Suprapubic skin (tissue), 4 donors: Measurements from ENCODE around the gene TNPO2. TPM values are rescaled to one million over a fixed set of nuclear protein-coding genes. Genes with fewer than 3 reads are reported as not detected.

Source experiments
- DNase-seq, 2 donors: peaks; one replicate each; pipeline ENCODE4 v3.0.0-alpha.2; 2019; ENCODE audit warnings: low spot score in 2 of 2
- H3K27ac ChIP-seq: fragments of 200-600 bp; sonication (generic); one replicate; pipeline ENCODE4 v1.5.1; 2019
- H3K27me3 ChIP-seq: fragments of 200-600 bp; sonication (generic); one replicate; pipeline ENCODE4 v1.5.1; 2019
- H3K36me3 ChIP-seq: fragments of 200-600 bp; sonication (generic); one replicate; pipeline ENCODE4 v1.5.1; 2019
- H3K4me1 ChIP-seq: fragments of 200-600 bp; sonication (generic); one replicate; pipeline ENCODE4 v1.5.1; 2019
- H3K4me3 ChIP-seq: fragments of 200-600 bp; sonication (generic); one replicate; pipeline ENCODE4 v1.5.1; 2019; ENCODE audit warnings: mild to moderate bottlenecking
- H3K9me3 ChIP-seq: fragments of 200-600 bp; sonication (generic); one replicate; pipeline ENCODE4 v1.5.1; 2019
- CTCF ChIP-seq, 2 donors: fragments of 200-600 bp in 1 of 2; fragments of 450-650 bp in 1 of 2; sonication (generic) in 1 of 2; IDR thresholded peaks; one replicate each; pipeline ENCODE4 v1.5.1; 2016 to 2019; ENCODE audit warnings: antibody characterized with exemption in 2 of 2, mild to moderate bottlenecking in 1 of 2, moderate library complexity in 1 of 2
- EP300 ChIP-seq: sonication (generic); formaldehyde crosslinking; IDR thresholded peaks from one replicate; pipeline ENCODE4 v1.6.1; 2017; ENCODE audit warnings: antibody characterized with exemption
- POLR2A ChIP-seq, 2 donors: fragments of 450-650 bp; IDR thresholded peaks; one replicate each; pipeline ENCODE4 v1.6.1; 2017; ENCODE audit warnings: antibody characterized with exemption in 2 of 2, mild to moderate bottlenecking in 2 of 2, moderate library complexity in 2 of 2
- POLR2AphosphoS5 ChIP-seq, 3 donors: sonication (generic); formaldehyde crosslinking; IDR thresholded peaks; one replicate each; pipeline ENCODE4 v1.6.1; 2017; ENCODE audit warnings: antibody characterized with exemption in 3 of 3
- WGBS: methylation state at CpG from one replicate; pipeline ENCODE4 v1.1.5; 2018; 5-methylcytosine and 5-hydroxymethylcytosine counted together
- total RNA-seq, 4 donors: library from RNA; depleted of rRNA; stranded (reverse); fragments of >200 nt; gene quantifications; one replicate each; pipeline ENCODE4 v1.1.0, GENCODE V29; 2016

The TNPO2 gene
- total RNA-seq, 4 donors from 2014 or later, result 94.6 to 206 (median 110) TPM

- Histone ChIP-seq H3K4me3 (peak overlapping the region; percentile 91), H3K36me3 (peaks cover 34% of the 10 kb centered on the region), H3K4me1 (peaks cover 44% of the 10 kb centered on the region), H3K27ac (peak overlapping the region; percentile 96), H3K9me3 (no peaks in the 10 kb centered on the region), H3K27me3 (no peaks in the 10 kb centered on the region)
- DNase-seq, result no peak
- TF ChIP-seq EP300 (no peak), POLR2A (IDR thresholded peaks at IDR 0.05) (no peak)
- WGBS, result 35% methylated on average over 13 of the region's 26 CpGs
Observed at GRCh38 chr19:12670159-12670928, 53.4 kb downstream of the TNPO2 start.

GRCh38 chr19:12669270-12670158, 54.2 kb downstream of the TNPO2 start:
- Histone ChIP-seq H3K27ac (peak overlapping the region; percentile 96), H3K36me3 (peaks cover 33% of the 10 kb centered on the region), H3K27me3 (no peaks in the 10 kb centered on the region), H3K9me3 (no peaks in the 10 kb centered on the region), H3K4me3 (peak overlapping the region; percentile 91), H3K4me1 (peaks cover 46% of the 10 kb centered on the region)
- peak; percentile 88 to 89 for DNase-seq
- under 1% methylated on average over 38 of the region's 64 CpGs for WGBS
- TF ChIP-seq POLR2AphosphoS5 (IDR thresholded peaks at IDR 0.05) (peak in 2 of 3 donors; percentile 10 to 58), CTCF (IDR thresholded peaks at IDR 0.05) (no peak), EP300 (no peak), POLR2A (IDR thresholded peaks at IDR 0.05) (no peak)

DNA sequence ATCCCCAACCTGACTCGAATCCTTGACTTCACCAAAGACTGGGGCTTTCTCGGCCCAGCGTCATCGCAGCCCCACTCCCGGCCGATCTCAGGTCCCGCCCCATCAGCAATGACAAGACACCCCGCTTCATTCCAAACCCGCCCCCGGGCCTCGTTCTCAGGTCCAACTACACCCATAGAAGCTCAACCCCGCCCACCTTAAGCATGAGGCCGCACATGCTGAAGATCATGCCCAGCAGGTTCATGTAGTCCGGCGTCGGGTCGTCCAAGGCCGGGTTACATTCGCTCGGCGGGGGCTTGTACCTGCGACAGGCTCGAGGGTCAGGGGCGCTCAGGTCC, 54.8 kb downstream of the TNPO2 start:
- under 1% methylated on average over 13 of the region's 24 CpGs for WGBS
- Histone ChIP-seq H3K4me3 (peak overlapping the region; percentile 91), H3K9me3 (no peaks in the 10 kb centered on the region), H3K4me1 (peaks cover 46% of the 10 kb centered on the region), H3K27me3 (no peaks in the 10 kb centered on the region), H3K27ac (peak overlapping the region; percentile 96), H3K36me3 (peaks cover 33% of the 10 kb centered on the region)
- TF ChIP-seq EP300 (no peak), CTCF (IDR thresholded peaks at IDR 0.05) (no peak), POLR2A (IDR thresholded peaks at IDR 0.05) (no peak), POLR2AphosphoS5 (IDR thresholded peaks at IDR 0.05) (no peak)
- DNase-seq, result peak; percentile 87 to 89

- Histone ChIP-seq H3K36me3 (peaks cover 33% of the 10 kb centered on the region), H3K4me3 (peak overlapping the region; percentile 91), H3K4me1 (peaks cover 46% of the 10 kb centered on the region), H3K9me3 (no peaks in the 10 kb centered on the region), H3K27me3 (no peaks in the 10 kb centered on the region), H3K27ac (peak overlapping the region; percentile 96)
- TF ChIP-seq POLR2A (IDR thresholded peaks at IDR 0.05), result no peak
- TF ChIP-seq POLR2AphosphoS5 (IDR thresholded peaks at IDR 0.05), result no peak
- no peak for TF ChIP-seq EP300
- no peak for TF ChIP-seq CTCF (IDR thresholded peaks at IDR 0.05)
- DNase-seq, result no peak
- WGBS, result 73% methylated on average over 7 of the region's 8 CpGs
Observed at GRCh38 chr19:12668346-12668745, 55.4 kb downstream of the TNPO2 start.

DNA sequence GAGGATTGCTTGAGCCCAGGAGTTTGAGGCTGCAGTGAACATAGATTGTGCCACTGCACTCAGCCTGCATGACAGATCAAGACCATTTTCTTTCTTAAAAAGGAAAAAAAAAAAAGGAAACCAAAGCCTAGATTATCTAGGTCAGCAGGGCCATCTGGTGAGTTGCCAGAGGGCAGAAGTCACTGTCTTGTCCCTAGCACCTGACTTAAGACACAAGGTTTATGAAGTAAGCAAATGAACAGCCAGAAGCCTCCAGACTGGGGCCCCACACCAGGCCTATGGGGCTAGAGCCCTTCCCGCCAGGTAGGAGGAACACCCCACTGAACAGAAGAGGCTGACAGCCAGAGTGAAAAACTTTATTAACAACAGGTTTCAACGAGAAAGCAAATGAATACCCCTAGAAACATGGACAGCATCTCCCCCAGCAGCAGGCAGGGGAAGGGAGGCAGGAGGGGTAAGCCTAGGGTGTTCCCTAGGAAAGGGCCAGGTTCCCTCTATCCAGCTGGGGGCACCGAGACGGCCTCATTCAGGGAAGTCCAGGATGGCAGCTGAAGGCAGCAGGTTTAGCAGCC, 55.9 kb downstream of the TNPO2 start:
- peaks cover 35% of the 10 kb centered on the region for H3K36me3 ChIP-seq
- DNase-seq, result peak in 1 of 2 donors; percentile 52
- peak overlapping the region; percentile 91 for H3K4me3 ChIP-seq
- no peaks in the 10 kb centered on the region for H3K27me3 ChIP-seq
- WGBS, result 55% methylated on average over 4 of the region's 4 CpGs
- no peak overlapping the region for H3K27ac ChIP-seq
- peaks cover 46% of the 10 kb centered on the region for H3K4me1 ChIP-seq
- no peaks in the 10 kb centered on the region for H3K9me3 ChIP-seq
- TF ChIP-seq CTCF (IDR thresholded peaks at IDR 0.05), result no peak
- TF ChIP-seq POLR2A (IDR thresholded peaks at IDR 0.05), result no peak
- no peak for TF ChIP-seq EP300
- TF ChIP-seq POLR2AphosphoS5 (IDR thresholded peaks at IDR 0.05), result no peak
